K562 (cell line): ENCODE data around the gene ANHX. TPM values are rescaled to one million over a fixed set of nuclear protein-coding genes. Genes with fewer than 3 reads are reported as not detected.
A peak's percentile ranks its signal among the peaks of the same experiment; 100 is the strongest.

Experiments used
- ATF3 ChIP-seq, 2 experiments: fragments of 450-650 bp in 1 of 2; sonication (generic) in 1 of 2; formaldehyde crosslinking in 1 of 2; IDR thresholded peaks in 1 of 2; conservative IDR thresholded peaks in 1 of 2; 2 replicates each; pipeline versions ENCODE4 v1.6.1 to v1.8.1; 2016 to 2023; ENCODE audit warnings: mild to moderate bottlenecking in 2 of 2, moderate library complexity in 2 of 2, inconsistent platforms in 1 of 2, missing genetic modification reagents in 1 of 2
- CHD2 ChIP-seq: IDR thresholded peaks from 2 replicates; pipeline ENCODE4 v1.6.1; 2011; ENCODE audit warnings: low read depth, low read length
- DLX4 ChIP-seq: fragments of 250-450 bp; sonication (Bioruptor Pico); IDR thresholded peaks from 2 replicates; pipeline ENCODE4 v1.6.1; 2021; ENCODE audit warnings: mild to moderate bottlenecking
- E2F6 ChIP-seq, 2 experiments: IDR thresholded peaks; 2 replicates each; pipeline ENCODE4 v1.6.1; 2011; ENCODE audit warnings: borderline replicate concordance in 1 of 2, control low read depth in 1 of 2, low read depth in 1 of 2, low read length in 1 of 2, mild to moderate bottlenecking in 1 of 2, mixed read lengths in 1 of 2, moderate library complexity in 1 of 2; ENCODE audit not compliant: insufficient read depth in 1 of 2, insufficient read length in 1 of 2, poor library complexity in 1 of 2, severe bottlenecking in 1 of 2; ENCODE audit errors: extremely low read depth in 1 of 2
- EHMT2 ChIP-seq: fragments of 450-650 bp; IDR thresholded peaks from 2 replicates; pipeline ENCODE4 v1.6.1; 2018; ENCODE audit warnings: antibody characterized with exemption
- FOXK2 ChIP-seq, 2 experiments: fragments of 450-650 bp; IDR thresholded peaks in 1 of 2; conservative IDR thresholded peaks in 1 of 2; 2 replicates each; pipeline ENCODE4 v1.6.1; 2016; ENCODE audit warnings: low read depth in 2 of 2, mild to moderate bottlenecking in 1 of 2
- KAT2B ChIP-seq: IDR thresholded peaks from one replicate; pipeline ENCODE4 v1.6.1; 2012; ENCODE audit warnings: low read depth, mild to moderate bottlenecking, control low read depth, inconsistent platforms, low read length, moderate library complexity
- PYGO2 ChIP-seq: fragments of 450-650 bp; IDR thresholded peaks from 2 replicates; pipeline ENCODE4 v1.6.1; 2016; ENCODE audit warnings: mild to moderate bottlenecking, missing genetic modification characterization, moderate library complexity, missing compliant biosample characterization
- TCF7L2 ChIP-seq: fragments of 150-350 bp; IDR thresholded peaks from 2 replicates; pipeline ENCODE4 v1.6.1; 2016; ENCODE audit warnings: low read depth, mild to moderate bottlenecking, low read length, moderate library complexity
- TSHZ1 ChIP-seq: fragments of 250-450 bp; sonication (Bioruptor Pico); IDR thresholded peaks from 2 replicates; pipeline ENCODE4 v1.4.0; 2020; ENCODE audit warnings: mild to moderate bottlenecking, moderate library complexity
- ZNF280B ChIP-seq: fragments of 250-450 bp; sonication (Bioruptor Pico); IDR thresholded peaks from 2 replicates; pipeline ENCODE4 v1.5.1; 2021; ENCODE audit warnings: mild to moderate bottlenecking
- ZNF609 ChIP-seq: sonication (generic); formaldehyde crosslinking; IDR thresholded peaks from 2 replicates; pipeline ENCODE4 v1.8.1; 2023; ENCODE audit warnings: missing genetic modification reagents, mild to moderate bottlenecking, borderline replicate concordance
- polyA plus RNA-seq, 8 experiments: library from polyadenylated mRNA; depleted of rRNA in 4 of 8; stranded (reverse) in 5 of 8; unstranded in 3 of 8; fragments of >200 nt; fragmentation: Nextera tagmentation in 2 of 8; fragmentation: Illumina TruSeq in 1 of 8; extraction: Ambion mirVana in 2 of 8; extraction: Trizol in 1 of 8; gene quantifications; 2 replicates each; pipeline versions ENCODE4 v1.2.1 to v1.2.3, GENCODE V29; 2011 to 2014; ENCODE audit warnings: inconsistent platforms in 1 of 8, missing spikeins in 1 of 8
- total RNA-seq, 7 experiments: library from RNA; depleted of rRNA in 6 of 7; stranded (reverse); fragments of >200 nt in 6 of 7; fragmentation: Illumina TruSeq in 2 of 7; extraction: Trizol in 2 of 7; gene quantifications; 2 replicates each; pipeline versions ENCODE4 v1.2.1 to v1.2.3, GENCODE V29; 2011 to 2021; ENCODE audit warnings: low replicate concordance in 1 of 7

The ANHX gene
- total and polyA plus RNA-seq, 9 of the 15 experiments (the other 6 are each of a cell fraction or from before 2014, with no cell fraction given), result not detected

GRCh38 chr12:133181238-133181959, 54.3 kb downstream of the ANHX start, which contains the start of gene ZNF268 (continued):
- TF ChIP-seq TSHZ1 (no peak), ZNF280B (CRISPR knock-in tag) (no peak), KAT2B (no peak), E2F6 (IDR thresholded peaks at IDR 0.05; ENCODE audit: borderline replicate concordance in 1 of 2, extremely low read depth in 1 of 2, insufficient read depth in 1 of 2, insufficient read length in 1 of 2, low read depth in 1 of 2, low read length in 1 of 2, poor library complexity in 1 of 2, severe bottlenecking in 1 of 2) (peak; percentile 29 to 86), FOXK2 (conservative IDR thresholded peaks at IDR 0.05 in 1 of 2, IDR thresholded peaks at IDR 0.05 in 1 of 2; ENCODE audit: low read depth in 2 of 2) (no peak; a peak in 2 of 4 replicates), ZNF609 (CRISPR knock-in tag) (no peak), DLX4 (CRISPR knock-in tag) (no peak), PYGO2 (tag) (no peak; the same call in 1 of the 2 replicates), EHMT2 (no peak), TCF7L2 (peak; percentile 61), ATF3 (IDR thresholded peaks at IDR 0.05) (peak; percentile 92), ATF3 (CRISPR knock-in tag; conservative IDR thresholded peaks at IDR 0.05) (no peak), CHD2 (no peak)
